A673 (cell line): ENCODE results near the gene CHKA. TPM values are rescaled to one million over a fixed set of nuclear protein-coding genes. Genes with fewer than 3 reads are reported as not detected.

Source experiments
- BruUV-seq: library from RNA; stranded (reverse); fragments of 400-500 nt; replicated peaks from 2 replicates; lab custom pipeline; 2021; lab: Mats Ljungman, UMichigan
- CTCF ChIA-PET: fragments of 300-600 bp; sonication (Branson Sonifier 250); formaldehyde crosslinking; loops from one replicate; lab custom pipeline; 2022; ENCODE audit warnings: antibody characterized with exemption; lab: Charles Lee
- POLR2A ChIA-PET: fragments of 300-600 bp; sonication (Branson Sonifier 250); formaldehyde crosslinking; loops from one replicate; lab custom pipeline; 2022; ENCODE audit warnings: antibody characterized with exemption; ENCODE audit not compliant: low non-redundant PET; lab: Charles Lee
- DNase-seq: peaks from one replicate; pipeline ENCODE4 v3.0.0-alpha.2; 2015; ENCODE audit warnings: low spot score
- H3K27ac ChIP-seq: fragments of 200-600 bp; sonication (generic); 2 replicates; pipeline ENCODE4 v1.5.1; 2016; ENCODE audit warnings: mixed run types, low read depth, mild to moderate bottlenecking, mixed read lengths, antibody characterized with exemption, low read length; ENCODE audit not compliant: poor library complexity, severe bottlenecking
- H3K27me3 ChIP-seq: fragments of 200-600 bp; sonication (generic); replicated peaks from 2 replicates; pipeline ENCODE4 v1.6.1; 2017; ENCODE audit warnings: mixed run types, low read depth, mild to moderate bottlenecking, mixed read lengths, antibody characterized with exemption, low read length; ENCODE audit not compliant: insufficient read depth, poor library complexity
- H3K36me3 ChIP-seq: fragments of 200-600 bp; sonication (generic); 2 replicates; pipeline ENCODE4 v1.6.1; 2016; ENCODE audit warnings: mixed run types, mild to moderate bottlenecking, mixed read lengths, antibody characterized with exemption, low read length; ENCODE audit not compliant: insufficient read depth, poor library complexity, severe bottlenecking
- H3K4me1 ChIP-seq: fragments of 200-600 bp; sonication (generic); 2 replicates; pipeline ENCODE4 v1.6.1; 2017; ENCODE audit warnings: mixed run types, mild to moderate bottlenecking, mixed read lengths, antibody characterized with exemption, low read length; ENCODE audit not compliant: insufficient read depth, poor library complexity, severe bottlenecking
- H3K4me3 ChIP-seq: fragments of 200-600 bp; sonication (generic); 2 replicates; pipeline ENCODE4 v1.5.1; 2016; ENCODE audit warnings: low read depth, mixed run types, mild to moderate bottlenecking, mixed read lengths, low read length; ENCODE audit not compliant: poor library complexity, severe bottlenecking
- H3K9me3 ChIP-seq: fragments of 200-600 bp; sonication (generic); 2 replicates; pipeline ENCODE4 v1.6.1; 2016; ENCODE audit warnings: mixed run types, low read depth, mild to moderate bottlenecking, mixed read lengths, antibody characterized with exemption, low read length; ENCODE audit not compliant: poor library complexity, severe bottlenecking
- CTCF ChIP-seq: fragments of 300-800, 200-600 bp; sonication (generic); conservative IDR thresholded peaks from 2 replicates; pipeline ENCODE4 v1.5.1; 2017; ENCODE audit warnings: low read depth, mild to moderate bottlenecking, antibody characterized with exemption, low read length, moderate library complexity, mixed read lengths
- EZH2 ChIP-seq: fragments of 200-600 bp; sonication (generic); IDR thresholded peaks from 2 replicates; pipeline ENCODE4 v1.6.1; 2017; ENCODE audit warnings: borderline replicate concordance, low read depth, mild to moderate bottlenecking, mixed read lengths, antibody characterized with exemption, low read length; ENCODE audit not compliant: poor library complexity, severe bottlenecking
- intact Hi-C: fragments of 100-400 bp; cut with micrococcal nuclease; formaldehyde crosslinking; loops from one replicate; pipeline ENCODE4 v1.10.0; 2022; ENCODE audit not compliant: unreplicated experiment
- total RNA-seq: library from RNA; stranded (reverse); gene quantifications from 2 replicates; pipeline ENCODE4 v1.2.3, GENCODE V29; 2021

CHKA gene
- total RNA-seq, 1 experiment from 2014 or later = 37.5 TPM

GRCh38 chr11:68036141-68036716 lies 85.0 kb downstream of the CHKA start:
- Histone ChIP-seq H3K27ac (no peak overlapping the region), H3K4me3 (no peak overlapping the region), H3K27me3 (no peaks in the 10 kb centered on the region), H3K36me3 (peaks cover 21% of the 10 kb centered on the region), H3K9me3 (no peaks in the 10 kb centered on the region), H3K4me1 (peaks cover 34% of the 10 kb centered on the region)
- CTCF ChIA-PET = interaction anchor here (0.5 kb wide), 1 partner anchor 575 kb away, joined by 10 read pairs; no protein-coding TSS in a partner anchor
- TF ChIP-seq CTCF = no peak
- TF ChIP-seq EZH2 = no peak
- intact Hi-C loops = loop anchor here (10.0 kb wide), 1 partner anchor 169 kb away; no protein-coding TSS in a partner anchor
- DNase-seq = no peak
- no TSS peak for BruUV-seq
- POLR2A ChIA-PET = no interaction called here

- DNase-seq = no peak
- no TSS peak for BruUV-seq
- Histone ChIP-seq H3K4me1 (peaks cover 30% of the 10 kb centered on the region), H3K27ac (no peak overlapping the region), H3K9me3 (no peaks in the 10 kb centered on the region), H3K27me3 (no peaks in the 10 kb centered on the region), H3K36me3 (peaks cover 21% of the 10 kb centered on the region), H3K4me3 (no peak overlapping the region)
- TF ChIP-seq CTCF (no peak), EZH2 (no peak)
- intact Hi-C loops = loop anchor here (10.0 kb wide), 1 partner anchor 169 kb away; no protein-coding TSS in a partner anchor
- POLR2A ChIA-PET = interaction anchor here (0.6 kb wide), 1 partner anchor 17 kb away, joined by 3 read pairs; no protein-coding TSS in a partner anchor
- CTCF ChIA-PET = no interaction called here
Observed at GRCh38 chr11:68035266-68035876, 85.8 kb downstream of the CHKA start.

- peaks cover 13% of the 10 kb centered on the region for H3K4me1 ChIP-seq
- ChIA-PET CTCF (no interaction called here), POLR2A (no interaction called here)
- intact Hi-C loops = loop anchor here (10.0 kb wide), 1 partner anchor 171 kb away; no protein-coding TSS in a partner anchor
- no peak overlapping the region for H3K4me3 ChIP-seq
- peaks cover 21% of the 10 kb centered on the region for H3K36me3 ChIP-seq
- no peak overlapping the region for H3K27ac ChIP-seq
- no peaks in the 10 kb centered on the region for H3K27me3 ChIP-seq
- TF ChIP-seq CTCF (no peak), EZH2 (no peak)
- BruUV-seq = no TSS peak
- no peaks in the 10 kb centered on the region for H3K9me3 ChIP-seq
- DNase-seq = no peak
Observed at GRCh38 chr11:68033708-68034045, 87.5 kb downstream of the CHKA start.
